GM12878 (cell line): ENCODE data around the gene STX1B. TPM values are rescaled to one million over a fixed set of nuclear protein-coding genes. Genes with fewer than 3 reads are reported as not detected.

Experiments
- MEF2B ChIP-seq: fragments of 450-650 bp; IDR thresholded peaks from 2 replicates; pipeline ENCODE4 v1.6.1; 2018; ENCODE audit warnings: mild to moderate bottlenecking, moderate library complexity; ENCODE audit not compliant: partially characterized antibody, poor library complexity, severe bottlenecking
- RBBP5 ChIP-seq: fragments of 200-600 bp; sonication (generic); conservative IDR thresholded peaks from 2 replicates; pipeline ENCODE4 v1.6.1; 2016
- SMAD5 ChIP-seq: IDR thresholded peaks from 2 replicates; pipeline ENCODE4 v1.6.1; 2016; ENCODE audit warnings: antibody characterized with exemption, low read depth
- WRNIP1 ChIP-seq: IDR thresholded peaks from 2 replicates; pipeline ENCODE4 v1.6.1; 2011; ENCODE audit warnings: low read depth, low read length, improper control_type of control experiment, borderline replicate concordance
- ZNF217 ChIP-seq: fragments of 450-650 bp; IDR thresholded peaks from 2 replicates; pipeline ENCODE4 v1.6.1; 2017; ENCODE audit warnings: antibody characterized with exemption, mild to moderate bottlenecking
- polyA plus RNA-seq, 11 experiments: library from polyadenylated mRNA; depleted of rRNA in 4 of 11; unstranded in 6 of 11; stranded (reverse) in 5 of 11; fragments of >200 nt; fragmentation: Nextera tagmentation in 4 of 11; fragmentation: Illumina TruSeq in 1 of 11; extraction: Ambion mirVana in 4 of 11; extraction: Trizol in 1 of 11; gene quantifications; 1 replicate in 1 of 11; 2 replicates in 10 of 11; pipeline versions ENCODE4 v1.2.1 to v1.2.3, GENCODE V29; 2011 to 2016; ENCODE audit warnings: inconsistent platforms in 2 of 11, missing spikeins in 2 of 11, low read depth in 1 of 11
- total RNA-seq, 4 experiments: library from RNA; depleted of rRNA in 3 of 4; stranded (reverse); fragments of >200 nt in 3 of 4; fragmentation: Illumina TruSeq in 1 of 4; extraction: Trizol in 1 of 4; gene quantifications; 2 replicates each; pipeline versions ENCODE4 v1.2.1 to v1.2.3, GENCODE V29; 2013 to 2021
- TF ChIP-seq, protein P1 (sequence below): fragments of 450-650 bp; IDR thresholded peaks from 2 replicates; pipeline ENCODE4 v1.6.1; 2016; ENCODE audit warnings: mild to moderate bottlenecking, moderate library complexity, borderline replicate concordance
- TF ChIP-seq, protein P2 (sequence below): IDR thresholded peaks from 2 replicates; pipeline ENCODE4 v1.6.1; 2012; ENCODE audit warnings: mild to moderate bottlenecking, low read depth, low read length
- TF ChIP-seq, protein P3 (sequence below): fragments of 450-650 bp; IDR thresholded peaks from 2 replicates; pipeline ENCODE4 v1.6.1; 2017; ENCODE audit warnings: mild to moderate bottlenecking, moderate library complexity
- TF ChIP-seq, protein P4 (sequence below): IDR thresholded peaks from 2 replicates; pipeline ENCODE4 v1.6.1; 2012; ENCODE audit warnings: low read depth, low read length, improper control_type of control experiment
- TF ChIP-seq, protein P5 (sequence below): fragments of 450-650 bp; IDR thresholded peaks from 2 replicates; pipeline ENCODE4 v1.6.1; 2018; ENCODE audit warnings: mild to moderate bottlenecking, low read depth, moderate library complexity; ENCODE audit not compliant: partially characterized antibody

STX1B gene
- total and polyA plus RNA-seq, 10 of the 15 experiments (the other 5 are each of a cell fraction or from before 2014, with no cell fraction given): 0.22 to 2.5 (median 1.1) TPM

DNA sequence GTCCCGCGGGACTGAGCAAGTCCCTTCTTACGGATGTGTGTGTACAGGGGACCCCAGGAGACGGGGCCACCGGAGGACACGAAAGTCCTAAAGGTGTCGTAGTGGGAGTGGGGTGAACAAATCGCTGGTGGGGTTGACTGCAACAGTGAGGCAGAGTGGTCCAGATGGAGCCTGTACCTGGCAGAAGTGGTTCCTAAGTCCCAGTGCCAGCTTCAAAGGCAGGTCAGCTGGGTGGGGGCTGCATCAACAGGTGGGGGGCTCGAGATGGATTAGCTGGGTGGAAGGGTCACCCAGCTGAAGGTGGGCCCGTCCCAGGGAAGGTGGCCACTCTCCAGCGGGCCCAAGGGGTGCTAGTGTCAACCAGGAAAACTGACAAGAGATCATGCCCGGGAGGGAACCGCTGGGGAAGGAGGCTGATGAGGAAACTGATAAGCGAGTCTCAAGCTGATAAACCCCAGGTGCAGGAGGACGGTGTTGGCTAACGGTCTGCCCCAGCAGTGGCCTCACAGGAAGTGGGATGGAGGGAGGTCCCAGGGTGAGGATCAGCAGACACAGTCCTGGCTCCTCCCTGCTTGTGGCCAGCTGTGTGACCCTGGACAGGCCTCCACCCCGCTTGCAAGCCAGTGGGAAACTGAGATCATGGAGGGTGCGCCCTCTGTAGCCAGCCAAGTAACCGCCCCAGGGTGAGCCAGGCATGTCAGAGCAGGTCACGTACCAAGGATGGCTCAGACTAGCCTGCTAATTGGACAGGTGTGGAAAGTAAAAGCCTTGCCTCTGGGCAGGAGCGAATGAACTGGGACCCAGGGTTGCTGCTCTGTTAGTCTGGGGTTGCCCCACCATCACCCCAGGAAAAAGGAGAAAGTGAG lies 60.6 kb downstream of the STX1B start (continued):
- TF ChIP-seq, protein P1, sequence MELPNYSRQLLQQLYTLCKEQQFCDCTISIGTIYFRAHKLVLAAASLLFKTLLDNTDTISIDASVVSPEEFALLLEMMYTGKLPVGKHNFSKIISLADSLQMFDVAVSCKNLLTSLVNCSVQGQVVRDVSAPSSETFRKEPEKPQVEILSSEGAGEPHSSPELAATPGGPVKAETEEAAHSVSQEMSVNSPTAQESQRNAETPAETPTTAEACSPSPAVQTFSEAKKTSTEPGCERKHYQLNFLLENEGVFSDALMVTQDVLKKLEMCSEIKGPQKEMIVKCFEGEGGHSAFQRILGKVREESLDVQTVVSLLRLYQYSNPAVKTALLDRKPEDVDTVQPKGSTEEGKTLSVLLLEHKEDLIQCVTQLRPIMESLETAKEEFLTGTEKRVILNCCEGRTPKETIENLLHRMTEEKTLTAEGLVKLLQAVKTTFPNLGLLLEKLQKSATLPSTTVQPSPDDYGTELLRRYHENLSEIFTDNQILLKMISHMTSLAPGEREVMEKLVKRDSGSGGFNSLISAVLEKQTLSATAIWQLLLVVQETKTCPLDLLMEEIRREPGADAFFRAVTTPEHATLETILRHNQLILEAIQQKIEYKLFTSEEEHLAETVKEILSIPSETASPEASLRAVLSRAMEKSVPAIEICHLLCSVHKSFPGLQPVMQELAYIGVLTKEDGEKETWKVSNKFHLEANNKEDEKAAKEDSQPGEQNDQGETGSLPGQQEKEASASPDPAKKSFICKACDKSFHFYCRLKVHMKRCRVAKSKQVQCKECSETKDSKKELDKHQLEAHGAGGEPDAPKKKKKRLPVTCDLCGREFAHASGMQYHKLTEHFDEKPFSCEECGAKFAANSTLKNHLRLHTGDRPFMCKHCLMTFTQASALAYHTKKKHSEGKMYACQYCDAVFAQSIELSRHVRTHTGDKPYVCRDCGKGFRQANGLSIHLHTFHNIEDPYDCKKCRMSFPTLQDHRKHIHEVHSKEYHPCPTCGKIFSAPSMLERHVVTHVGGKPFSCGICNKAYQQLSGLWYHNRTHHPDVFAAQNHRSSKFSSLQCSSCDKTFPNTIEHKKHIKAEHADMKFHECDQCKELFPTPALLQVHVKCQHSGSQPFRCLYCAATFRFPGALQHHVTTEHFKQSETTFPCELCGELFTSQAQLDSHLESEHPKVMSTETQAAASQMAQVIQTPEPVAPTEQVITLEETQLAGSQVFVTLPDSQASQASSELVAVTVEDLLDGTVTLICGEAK: peak; percentile 42; the same call in 1 of the 2 replicates
- TF ChIP-seq, protein P2, sequence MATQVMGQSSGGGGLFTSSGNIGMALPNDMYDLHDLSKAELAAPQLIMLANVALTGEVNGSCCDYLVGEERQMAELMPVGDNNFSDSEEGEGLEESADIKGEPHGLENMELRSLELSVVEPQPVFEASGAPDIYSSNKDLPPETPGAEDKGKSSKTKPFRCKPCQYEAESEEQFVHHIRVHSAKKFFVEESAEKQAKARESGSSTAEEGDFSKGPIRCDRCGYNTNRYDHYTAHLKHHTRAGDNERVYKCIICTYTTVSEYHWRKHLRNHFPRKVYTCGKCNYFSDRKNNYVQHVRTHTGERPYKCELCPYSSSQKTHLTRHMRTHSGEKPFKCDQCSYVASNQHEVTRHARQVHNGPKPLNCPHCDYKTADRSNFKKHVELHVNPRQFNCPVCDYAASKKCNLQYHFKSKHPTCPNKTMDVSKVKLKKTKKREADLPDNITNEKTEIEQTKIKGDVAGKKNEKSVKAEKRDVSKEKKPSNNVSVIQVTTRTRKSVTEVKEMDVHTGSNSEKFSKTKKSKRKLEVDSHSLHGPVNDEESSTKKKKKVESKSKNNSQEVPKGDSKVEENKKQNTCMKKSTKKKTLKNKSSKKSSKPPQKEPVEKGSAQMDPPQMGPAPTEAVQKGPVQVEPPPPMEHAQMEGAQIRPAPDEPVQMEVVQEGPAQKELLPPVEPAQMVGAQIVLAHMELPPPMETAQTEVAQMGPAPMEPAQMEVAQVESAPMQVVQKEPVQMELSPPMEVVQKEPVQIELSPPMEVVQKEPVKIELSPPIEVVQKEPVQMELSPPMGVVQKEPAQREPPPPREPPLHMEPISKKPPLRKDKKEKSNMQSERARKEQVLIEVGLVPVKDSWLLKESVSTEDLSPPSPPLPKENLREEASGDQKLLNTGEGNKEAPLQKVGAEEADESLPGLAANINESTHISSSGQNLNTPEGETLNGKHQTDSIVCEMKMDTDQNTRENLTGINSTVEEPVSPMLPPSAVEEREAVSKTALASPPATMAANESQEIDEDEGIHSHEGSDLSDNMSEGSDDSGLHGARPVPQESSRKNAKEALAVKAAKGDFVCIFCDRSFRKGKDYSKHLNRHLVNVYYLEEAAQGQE: no peak
- TF ChIP-seq, protein P3, sequence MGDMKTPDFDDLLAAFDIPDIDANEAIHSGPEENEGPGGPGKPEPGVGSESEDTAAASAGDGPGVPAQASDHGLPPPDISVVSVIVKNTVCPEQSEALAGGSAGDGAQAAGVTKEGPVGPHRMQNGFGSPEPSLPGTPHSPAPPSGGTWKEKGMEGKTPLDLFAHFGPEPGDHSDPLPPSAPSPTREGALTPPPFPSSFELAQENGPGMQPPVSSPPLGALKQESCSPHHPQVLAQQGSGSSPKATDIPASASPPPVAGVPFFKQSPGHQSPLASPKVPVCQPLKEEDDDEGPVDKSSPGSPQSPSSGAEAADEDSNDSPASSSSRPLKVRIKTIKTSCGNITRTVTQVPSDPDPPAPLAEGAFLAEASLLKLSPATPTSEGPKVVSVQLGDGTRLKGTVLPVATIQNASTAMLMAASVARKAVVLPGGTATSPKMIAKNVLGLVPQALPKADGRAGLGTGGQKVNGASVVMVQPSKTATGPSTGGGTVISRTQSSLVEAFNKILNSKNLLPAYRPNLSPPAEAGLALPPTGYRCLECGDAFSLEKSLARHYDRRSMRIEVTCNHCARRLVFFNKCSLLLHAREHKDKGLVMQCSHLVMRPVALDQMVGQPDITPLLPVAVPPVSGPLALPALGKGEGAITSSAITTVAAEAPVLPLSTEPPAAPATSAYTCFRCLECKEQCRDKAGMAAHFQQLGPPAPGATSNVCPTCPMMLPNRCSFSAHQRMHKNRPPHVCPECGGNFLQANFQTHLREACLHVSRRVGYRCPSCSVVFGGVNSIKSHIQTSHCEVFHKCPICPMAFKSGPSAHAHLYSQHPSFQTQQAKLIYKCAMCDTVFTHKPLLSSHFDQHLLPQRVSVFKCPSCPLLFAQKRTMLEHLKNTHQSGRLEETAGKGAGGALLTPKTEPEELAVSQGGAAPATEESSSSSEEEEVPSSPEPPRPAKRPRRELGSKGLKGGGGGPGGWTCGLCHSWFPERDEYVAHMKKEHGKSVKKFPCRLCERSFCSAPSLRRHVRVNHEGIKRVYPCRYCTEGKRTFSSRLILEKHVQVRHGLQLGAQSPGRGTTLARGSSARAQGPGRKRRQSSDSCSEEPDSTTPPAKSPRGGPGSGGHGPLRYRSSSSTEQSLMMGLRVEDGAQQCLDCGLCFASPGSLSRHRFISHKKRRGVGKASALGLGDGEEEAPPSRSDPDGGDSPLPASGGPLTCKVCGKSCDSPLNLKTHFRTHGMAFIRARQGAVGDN: peak; percentile 69
- TF ChIP-seq, protein P4, sequence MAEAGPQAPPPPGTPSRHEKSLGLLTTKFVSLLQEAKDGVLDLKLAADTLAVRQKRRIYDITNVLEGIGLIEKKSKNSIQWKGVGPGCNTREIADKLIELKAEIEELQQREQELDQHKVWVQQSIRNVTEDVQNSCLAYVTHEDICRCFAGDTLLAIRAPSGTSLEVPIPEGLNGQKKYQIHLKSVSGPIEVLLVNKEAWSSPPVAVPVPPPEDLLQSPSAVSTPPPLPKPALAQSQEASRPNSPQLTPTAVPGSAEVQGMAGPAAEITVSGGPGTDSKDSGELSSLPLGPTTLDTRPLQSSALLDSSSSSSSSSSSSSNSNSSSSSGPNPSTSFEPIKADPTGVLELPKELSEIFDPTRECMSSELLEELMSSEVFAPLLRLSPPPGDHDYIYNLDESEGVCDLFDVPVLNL: no peak
- TF ChIP-seq SMAD5 (no peak), ZNF217 (no peak), RBBP5 (no peak), WRNIP1 (0 out of 2 replicates have a peak, but pooled peaks have one; percentile 73), MEF2B (peak; percentile 46)
- TF ChIP-seq, protein P5, sequence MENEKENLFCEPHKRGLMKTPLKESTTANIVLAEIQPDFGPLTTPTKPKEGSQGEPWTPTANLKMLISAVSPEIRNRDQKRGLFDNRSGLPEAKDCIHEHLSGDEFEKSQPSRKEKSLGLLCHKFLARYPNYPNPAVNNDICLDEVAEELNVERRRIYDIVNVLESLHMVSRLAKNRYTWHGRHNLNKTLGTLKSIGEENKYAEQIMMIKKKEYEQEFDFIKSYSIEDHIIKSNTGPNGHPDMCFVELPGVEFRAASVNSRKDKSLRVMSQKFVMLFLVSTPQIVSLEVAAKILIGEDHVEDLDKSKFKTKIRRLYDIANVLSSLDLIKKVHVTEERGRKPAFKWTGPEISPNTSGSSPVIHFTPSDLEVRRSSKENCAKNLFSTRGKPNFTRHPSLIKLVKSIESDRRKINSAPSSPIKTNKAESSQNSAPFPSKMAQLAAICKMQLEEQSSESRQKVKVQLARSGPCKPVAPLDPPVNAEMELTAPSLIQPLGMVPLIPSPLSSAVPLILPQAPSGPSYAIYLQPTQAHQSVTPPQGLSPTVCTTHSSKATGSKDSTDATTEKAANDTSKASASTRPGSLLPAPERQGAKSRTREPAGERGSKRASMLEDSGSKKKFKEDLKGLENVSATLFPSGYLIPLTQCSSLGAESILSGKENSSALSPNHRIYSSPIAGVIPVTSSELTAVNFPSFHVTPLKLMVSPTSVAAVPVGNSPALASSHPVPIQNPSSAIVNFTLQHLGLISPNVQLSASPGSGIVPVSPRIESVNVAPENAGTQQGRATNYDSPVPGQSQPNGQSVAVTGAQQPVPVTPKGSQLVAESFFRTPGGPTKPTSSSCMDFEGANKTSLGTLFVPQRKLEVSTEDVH: no peak
